Cardiac muscle cell (in vitro differentiated cells and primary cell): ENCODE data around the gene SLC25A45. TPM values are rescaled to one million over a fixed set of nuclear protein-coding genes. Genes with fewer than 3 reads are reported as not detected.

Experiments used
- DNase-seq, 2 donors: peaks; one replicate each; pipeline versions ENCODE4 v3.0.0 to v3.0.0-alpha.2; 2010 to 2017; ENCODE audit warnings: low read depth in 1 of 2, low spot score in 1 of 2
- H3K27ac ChIP-seq: fragments of 200-600 bp; sonication (generic); 2 replicates; pipeline ENCODE4 v1.5.1; 2016
- H3K27me3 ChIP-seq: fragments of 200-600 bp; sonication (generic); 2 replicates; pipeline ENCODE4 v1.6.0; 2016; ENCODE audit warnings: control low read depth
- H3K36me3 ChIP-seq: fragments of 200-600 bp; sonication (generic); 2 replicates; pipeline ENCODE4 v1.5.1; 2016; ENCODE audit warnings: control low read depth
- H3K4me1 ChIP-seq: fragments of 200-600 bp; sonication (generic); 2 replicates; pipeline ENCODE4 v1.8.1; 2017; ENCODE audit warnings: low read depth, mild to moderate bottlenecking, mixed run types
- H3K4me3 ChIP-seq: fragments of 200-600 bp; sonication (generic); 2 replicates; pipeline ENCODE4 v1.5.1; 2016; ENCODE audit warnings: mild to moderate bottlenecking
- H3K9me3 ChIP-seq: fragments of 200-600 bp; sonication (generic); 2 replicates; pipeline ENCODE4 v1.5.1; 2017; ENCODE audit warnings: low read depth, mild to moderate bottlenecking, control low read depth
- polyA plus RNA-seq: library from polyadenylated mRNA; unstranded; fragments of >200 nt; fragmentation: Nextera tagmentation; extraction: Ambion mirVana; gene quantifications from 2 replicates; pipeline ENCODE4 v1.2.1, GENCODE V29; 2016
- total RNA-seq: library from RNA; depleted of rRNA; stranded (reverse); fragments of >200 nt; gene quantifications from 2 replicates; pipeline ENCODE4 v1.2.3, GENCODE V29; 2016
- TF ChIP-seq, protein P1 (sequence below): IDR thresholded peaks from 2 replicates; pipeline ENCODE4 v1.5.1; 2012; ENCODE audit warnings: low read depth, mild to moderate bottlenecking, low read length

The SLC25A45 gene
- total and polyA plus RNA-seq, 2 experiments from 2014 or later, result 4.8 to 10.5 TPM

DNA sequence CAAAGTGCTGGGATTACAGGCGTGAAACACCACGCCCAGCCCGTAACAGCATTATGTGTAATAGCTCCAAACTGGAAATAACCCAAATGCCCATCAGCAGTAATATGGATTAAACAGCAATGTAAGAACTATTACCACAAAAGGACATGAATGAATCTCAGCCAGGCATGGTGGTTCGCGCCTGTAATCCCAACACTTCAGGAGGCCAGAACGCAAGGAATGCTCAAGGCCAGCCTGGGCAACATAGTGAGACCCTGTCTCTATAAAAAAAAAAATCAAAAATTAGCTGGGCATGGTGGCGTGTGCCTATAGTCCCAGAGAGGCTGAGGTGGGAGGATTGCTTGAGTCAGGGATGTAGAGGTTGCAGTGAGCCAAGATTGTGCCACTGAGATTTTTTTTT lies 51.9 kb downstream of the SLC25A45 start:
- H3K4me3 ChIP-seq, result no peak overlapping the region
- TF ChIP-seq, protein P1, sequence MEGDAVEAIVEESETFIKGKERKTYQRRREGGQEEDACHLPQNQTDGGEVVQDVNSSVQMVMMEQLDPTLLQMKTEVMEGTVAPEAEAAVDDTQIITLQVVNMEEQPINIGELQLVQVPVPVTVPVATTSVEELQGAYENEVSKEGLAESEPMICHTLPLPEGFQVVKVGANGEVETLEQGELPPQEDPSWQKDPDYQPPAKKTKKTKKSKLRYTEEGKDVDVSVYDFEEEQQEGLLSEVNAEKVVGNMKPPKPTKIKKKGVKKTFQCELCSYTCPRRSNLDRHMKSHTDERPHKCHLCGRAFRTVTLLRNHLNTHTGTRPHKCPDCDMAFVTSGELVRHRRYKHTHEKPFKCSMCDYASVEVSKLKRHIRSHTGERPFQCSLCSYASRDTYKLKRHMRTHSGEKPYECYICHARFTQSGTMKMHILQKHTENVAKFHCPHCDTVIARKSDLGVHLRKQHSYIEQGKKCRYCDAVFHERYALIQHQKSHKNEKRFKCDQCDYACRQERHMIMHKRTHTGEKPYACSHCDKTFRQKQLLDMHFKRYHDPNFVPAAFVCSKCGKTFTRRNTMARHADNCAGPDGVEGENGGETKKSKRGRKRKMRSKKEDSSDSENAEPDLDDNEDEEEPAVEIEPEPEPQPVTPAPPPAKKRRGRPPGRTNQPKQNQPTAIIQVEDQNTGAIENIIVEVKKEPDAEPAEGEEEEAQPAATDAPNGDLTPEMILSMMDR, result no peak
- no peaks in the 10 kb centered on the region for H3K9me3 ChIP-seq
- no peaks in the 10 kb centered on the region for H3K4me1 ChIP-seq
- H3K27me3 ChIP-seq, result no peaks in the 10 kb centered on the region
- no peak for DNase-seq
- no peak overlapping the region for H3K27ac ChIP-seq
- H3K36me3 ChIP-seq, result no peaks in the 10 kb centered on the region

DNA sequence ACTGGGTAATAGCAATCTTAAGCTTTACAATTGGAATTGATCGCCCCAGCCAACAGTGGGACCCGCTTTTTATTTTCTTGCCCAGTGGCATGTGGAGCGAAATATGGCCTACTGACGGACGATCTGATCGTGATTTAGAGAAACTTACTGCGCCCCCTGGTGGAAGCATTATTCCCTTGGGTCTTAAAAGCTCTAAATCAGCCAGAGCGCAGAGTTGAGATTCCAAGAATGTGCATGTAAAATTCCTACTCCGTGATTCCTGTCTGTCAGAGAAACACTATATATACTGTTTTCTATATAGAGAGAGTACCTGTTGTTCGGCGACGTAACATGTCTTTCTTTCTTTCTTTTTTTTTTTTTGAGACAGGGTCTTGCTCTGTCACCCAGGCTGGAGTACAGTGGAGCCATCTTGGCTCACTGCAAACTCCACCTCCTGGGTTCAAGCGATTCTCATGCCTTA lies 52.5 kb downstream of the SLC25A45 start:
- TF ChIP-seq, protein P1, result peak; percentile 75
- Histone ChIP-seq H3K9me3 (no peaks in the 10 kb centered on the region), H3K27ac (no peak overlapping the region), H3K27me3 (no peaks in the 10 kb centered on the region), H3K36me3 (no peaks in the 10 kb centered on the region), H3K4me1 (no peaks in the 10 kb centered on the region), H3K4me3 (no peak overlapping the region)
- DNase-seq, result peak; percentile 95 to 99

DNA sequence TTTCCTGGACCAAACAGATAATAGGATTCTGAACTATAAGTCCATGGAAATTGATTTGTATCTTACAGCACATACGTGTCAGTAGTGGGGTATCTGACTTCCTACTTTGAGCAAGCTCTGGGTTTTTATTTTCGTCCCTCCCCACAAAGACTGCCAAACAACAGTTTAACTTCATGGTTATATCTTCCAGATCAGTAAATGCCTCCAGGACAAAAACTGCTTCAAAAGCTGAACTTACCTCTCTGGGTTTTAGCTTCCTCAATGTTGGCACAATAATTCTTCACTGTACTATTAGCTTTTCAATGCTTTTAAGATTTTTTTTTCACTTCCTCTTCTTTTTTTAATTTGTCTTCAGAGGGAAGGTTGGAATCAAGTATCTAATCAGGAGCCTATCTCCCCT lies 53.0 kb downstream of the SLC25A45 start:
- Histone ChIP-seq H3K27me3 (no peaks in the 10 kb centered on the region), H3K4me3 (no peak overlapping the region), H3K36me3 (no peaks in the 10 kb centered on the region), H3K27ac (no peak overlapping the region), H3K4me1 (no peaks in the 10 kb centered on the region), H3K9me3 (no peaks in the 10 kb centered on the region)
- no peak for DNase-seq
- TF ChIP-seq, protein P1, result no peak

DNA sequence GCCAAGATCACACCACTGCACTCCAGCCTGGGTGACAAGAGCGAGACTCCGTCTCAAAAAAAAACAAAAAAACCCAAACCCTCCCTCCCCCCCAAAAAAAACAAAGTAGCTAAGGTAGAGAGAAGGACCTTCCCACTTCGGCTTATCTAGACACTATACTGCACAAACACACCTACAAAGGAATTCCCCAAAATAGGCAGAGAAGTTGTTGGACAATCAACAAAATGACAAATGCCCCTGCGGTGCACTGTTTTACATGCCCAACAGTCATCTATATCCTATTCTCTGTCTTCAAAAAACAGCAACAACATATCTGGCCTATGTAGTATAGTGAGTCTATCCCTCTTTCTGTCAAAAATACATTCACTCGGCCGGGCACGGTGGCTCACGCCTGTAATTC lies 55.4 kb downstream of the SLC25A45 start:
- no peaks in the 10 kb centered on the region for H3K4me1 ChIP-seq
- DNase-seq, result no peak
- no peaks in the 10 kb centered on the region for H3K36me3 ChIP-seq
- H3K27ac ChIP-seq, result no peak overlapping the region
- no peaks in the 10 kb centered on the region for H3K27me3 ChIP-seq
- TF ChIP-seq, protein P1, result no peak
- no peak overlapping the region for H3K4me3 ChIP-seq
- H3K9me3 ChIP-seq, result no peaks in the 10 kb centered on the region

DNA sequence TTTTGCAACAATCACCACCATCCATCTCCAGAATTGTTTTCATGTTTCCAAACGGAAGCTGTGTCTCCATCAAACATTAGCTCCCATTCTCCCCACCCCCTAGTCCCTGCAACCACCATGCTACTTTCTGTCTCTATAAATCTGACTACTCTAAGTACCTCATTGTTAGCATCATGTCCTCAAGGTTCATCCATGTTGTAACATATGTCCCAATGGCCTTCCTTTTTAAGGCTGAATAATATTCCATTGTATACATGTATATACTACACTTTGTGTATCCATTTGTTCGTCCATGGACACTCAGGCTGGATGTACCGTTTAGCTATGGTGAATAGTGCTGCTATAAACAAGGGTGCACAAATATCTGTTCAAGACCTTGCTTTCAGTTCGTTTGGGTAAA lies 57.0 kb downstream of the SLC25A45 start:
- H3K4me1 ChIP-seq, result no peaks in the 10 kb centered on the region
- H3K9me3 ChIP-seq, result no peaks in the 10 kb centered on the region
- H3K27ac ChIP-seq, result no peak overlapping the region
- no peaks in the 10 kb centered on the region for H3K36me3 ChIP-seq
- no peak overlapping the region for H3K4me3 ChIP-seq
- DNase-seq, result no peak
- TF ChIP-seq, protein P1, result no peak
- H3K27me3 ChIP-seq, result no peaks in the 10 kb centered on the region

Other genes with a start within 250 kb of the SLC25A45 start
- 15.9 and 16.8 TPM in 2 replicates for gene SYVN1, start 248.1 kb downstream of the SLC25A45 start, total RNA-seq
- gene SYVN1, start 248.1 kb downstream of the SLC25A45 start, polyA plus RNA-seq, result 13.9 and 16.2 TPM in 2 replicates
- 0.24 TPM in 1 of 2 replicates, not detected in the other for gene SPDYC, start 212.4 kb downstream of the SLC25A45 start, total RNA-seq
- not detected in 2 replicates for gene SPDYC, start 212.4 kb downstream of the SLC25A45 start, polyA plus RNA-seq
- gene CAPN1, start 200.7 kb downstream of the SLC25A45 start, total RNA-seq, result 131 and 185 TPM in 2 replicates
- gene CAPN1, start 200.7 kb downstream of the SLC25A45 start, polyA plus RNA-seq, result 118 and 156 TPM in 2 replicates
- gene POLA2, start 120.7 kb downstream of the SLC25A45 start, total RNA-seq, result 20.3 and 21.2 TPM in 2 replicates
- gene POLA2, start 120.7 kb downstream of the SLC25A45 start, polyA plus RNA-seq, result 20.3 and 31.7 TPM in 2 replicates
- gene CDC42EP2, start 67.8 kb downstream of the SLC25A45 start, total RNA-seq, result 1.1 and 2.1 TPM in 2 replicates
- gene CDC42EP2, start 67.8 kb downstream of the SLC25A45 start, polyA plus RNA-seq, result 0.26 and 1.5 TPM in 2 replicates
- gene DPF2, start 48.8 kb downstream of the SLC25A45 start, total RNA-seq, result 57.3 and 86.1 TPM in 2 replicates
- 83.9 and 130 TPM in 2 replicates for gene DPF2, start 48.8 kb downstream of the SLC25A45 start, polyA plus RNA-seq
- 1.7 and 2.9 TPM in 2 replicates for gene TIGD3, start 27.9 kb downstream of the SLC25A45 start, total RNA-seq
- gene TIGD3, start 27.9 kb downstream of the SLC25A45 start, polyA plus RNA-seq, result 0.88 and 1.2 TPM in 2 replicates
- 36.3 and 64.6 TPM in 2 replicates for gene FRMD8, start 4.0 kb upstream of the SLC25A45 start, total RNA-seq
- 26.8 and 32.6 TPM in 2 replicates for gene FRMD8, start 4.0 kb upstream of the SLC25A45 start, polyA plus RNA-seq
- gene NEAT1, start 40.2 kb upstream of the SLC25A45 start, total RNA-seq, result 3.4 and 11.3 TPM in 2 replicates
- 4.2 and 5.6 TPM in 2 replicates for gene NEAT1, start 40.2 kb upstream of the SLC25A45 start, polyA plus RNA-seq
- gene MALAT1, start 116.4 kb upstream of the SLC25A45 start, total RNA-seq, result 3,311 and 7,439 TPM in 2 replicates
- 16,838 and 18,899 TPM in 2 replicates for gene MALAT1, start 116.4 kb upstream of the SLC25A45 start, polyA plus RNA-seq
- 157 and 168 TPM in 2 replicates for gene SCYL1, start 142.4 kb upstream of the SLC25A45 start, total RNA-seq
- 139 and 146 TPM in 2 replicates for gene SCYL1, start 142.4 kb upstream of the SLC25A45 start, polyA plus RNA-seq
- gene LTBP3, start 175.7 kb upstream of the SLC25A45 start, total RNA-seq, result 61.8 and 98.3 TPM in 2 replicates
- gene LTBP3, start 175.7 kb upstream of the SLC25A45 start, polyA plus RNA-seq, result 53.7 and 60.9 TPM in 2 replicates
- gene ZNRD2, start 187.8 kb upstream of the SLC25A45 start, total RNA-seq, result 56.6 and 57.4 TPM in 2 replicates
- 55.7 and 70.5 TPM in 2 replicates for gene ZNRD2, start 187.8 kb upstream of the SLC25A45 start, polyA plus RNA-seq
- 42.9 and 71.8 TPM in 2 replicates for gene FAM89B, start 189.9 kb upstream of the SLC25A45 start, total RNA-seq
- 96.0 and 132 TPM in 2 replicates for gene FAM89B, start 189.9 kb upstream of the SLC25A45 start, polyA plus RNA-seq
- gene EHBP1L1, start 193.4 kb upstream of the SLC25A45 start, total RNA-seq, result 14.9 and 50.5 TPM in 2 replicates
- 14.2 and 30.0 TPM in 2 replicates for gene EHBP1L1, start 193.4 kb upstream of the SLC25A45 start, polyA plus RNA-seq
- 0.25 TPM in 1 of 2 replicates, not detected in the other for gene KCNK7, start 213.2 kb upstream of the SLC25A45 start, total RNA-seq
- not detected in 2 replicates for gene KCNK7, start 213.2 kb upstream of the SLC25A45 start, polyA plus RNA-seq
- 44.8 and 63.1 TPM in 2 replicates for gene MAP3K11, start 231.6 kb upstream of the SLC25A45 start, total RNA-seq
- gene MAP3K11, start 231.6 kb upstream of the SLC25A45 start, polyA plus RNA-seq, result 25.9 and 31.2 TPM in 2 replicates
- 40.9 and 42.7 TPM in 2 replicates for gene PCNX3, start 233.1 kb upstream of the SLC25A45 start, total RNA-seq
- gene PCNX3, start 233.1 kb upstream of the SLC25A45 start, polyA plus RNA-seq, result 18.9 and 22.0 TPM in 2 replicates